IMR-90 (cell line): ENCODE measurements around the gene OR10K1. TPM values are rescaled to one million over a fixed set of nuclear protein-coding genes. Genes with fewer than 3 reads are reported as not detected.

Source experiments
- ATAC-seq: fragments of 200-7000 bp; cut with Tn5 transposase; 2 replicates; pipeline ENCODE4 v1.9.1; 2020; ENCODE audit warnings: low read depth, mild to moderate bottlenecking, moderate library complexity
- BruUV-seq: library from RNA; stranded (reverse); fragments of 400-500 nt; replicated peaks from 2 replicates; lab custom pipeline; 2021; lab: Mats Ljungman, UMichigan
- CTCF ChIA-PET: fragments of 300-600 bp; formaldehyde crosslinking; extraction: SDS; loops from one replicate; lab custom pipeline; 2021; ENCODE audit warnings: antibody characterized with exemption; lab: Yijun Ruan, JAX
- POLR2A ChIA-PET: fragments of 300-600 bp; sonication (Branson Sonifier 250); formaldehyde crosslinking; loops from one replicate; lab custom pipeline; 2022; ENCODE audit warnings: antibody characterized with exemption; ENCODE audit not compliant: unreplicated experiment; lab: Charles Lee
- DNase-seq: peaks from one replicate; pipeline ENCODE4 v3.0.0; 2013
- H2AFZ ChIP-seq: replicated peaks from 2 replicates; pipeline ENCODE3; 2013; ENCODE audit warnings: low read length, mild to moderate bottlenecking; ENCODE audit not compliant: poor library complexity
- H2AK5ac ChIP-seq: 2 replicates; pipeline ENCODE4 v1.6.1; 2013; ENCODE audit warnings: low read depth, low read length, inconsistent platforms
- H2AK9ac ChIP-seq: replicated peaks from 2 replicates; pipeline ENCODE3; 2013; ENCODE audit warnings: mild to moderate bottlenecking, low read depth, low read length, moderate library complexity; ENCODE audit not compliant: poor library complexity
- H2BK120ac ChIP-seq: 2 replicates; pipeline ENCODE4 v1.6.1; 2013; ENCODE audit warnings: low read depth, low read length, inconsistent platforms
- H2BK15ac ChIP-seq: 3 replicates; pipeline ENCODE4 v1.6.1; 2013; ENCODE audit warnings: low read depth, low read length, inconsistent platforms
- H2BK20ac ChIP-seq: 2 replicates; pipeline ENCODE4 v1.6.1; 2013; ENCODE audit warnings: low read depth, mild to moderate bottlenecking, inconsistent platforms, low read length, moderate library complexity
- H2BK5ac ChIP-seq: 2 replicates; pipeline ENCODE4 v1.6.1; 2013; ENCODE audit warnings: mild to moderate bottlenecking, low read depth, low read length, inconsistent platforms; ENCODE audit not compliant: poor library complexity, severe bottlenecking
- H3K14ac ChIP-seq: replicated peaks from 2 replicates; pipeline ENCODE4 v1.6.1; 2013; ENCODE audit warnings: low read depth, low read length, inconsistent platforms
- H3K18ac ChIP-seq: 2 replicates; pipeline ENCODE4 v1.6.1; 2013; ENCODE audit warnings: low read depth, low read length, control low read depth
- H3K23ac ChIP-seq: 2 replicates; pipeline ENCODE4 v1.6.1; 2013; ENCODE audit warnings: low read depth, low read length, inconsistent platforms
- H3K27ac ChIP-seq: 2 replicates; pipeline ENCODE4 v1.5.1; 2013; ENCODE audit warnings: mild to moderate bottlenecking, control low read depth, low read length; ENCODE audit not compliant: insufficient read depth
- H3K27me3 ChIP-seq: 2 replicates; pipeline ENCODE4 v1.6.1; 2013; ENCODE audit warnings: low read length; ENCODE audit not compliant: control insufficient read depth, insufficient read depth
- H3K36me3 ChIP-seq: 2 replicates; pipeline ENCODE4 v1.6.1; 2013; ENCODE audit warnings: low read length, mixed read lengths; ENCODE audit not compliant: control insufficient read depth, insufficient read depth
- H3K4ac ChIP-seq: 2 replicates; pipeline ENCODE4 v1.6.1; 2013; ENCODE audit warnings: low read depth, low read length, inconsistent platforms
- H3K4me1 ChIP-seq: 2 replicates; pipeline ENCODE4 v1.6.1; 2013; ENCODE audit warnings: low read length, mixed read lengths; ENCODE audit not compliant: control insufficient read depth, insufficient read depth
- H3K4me2 ChIP-seq: 2 replicates; pipeline ENCODE4 v1.6.1; 2013; ENCODE audit warnings: low read depth, mild to moderate bottlenecking, control low read depth, low read length, moderate library complexity
- H3K4me3 ChIP-seq: 2 replicates; pipeline ENCODE4 v1.5.1; 2013; ENCODE audit warnings: low read depth, mild to moderate bottlenecking, control low read depth, low read length, moderate library complexity; ENCODE audit not compliant: insufficient read depth
- H3K56ac ChIP-seq: 2 replicates; pipeline ENCODE4 v1.6.1; 2013; ENCODE audit warnings: low read length, inconsistent platforms; ENCODE audit not compliant: insufficient read depth; ENCODE audit errors: extremely low read depth
- H3K79me1 ChIP-seq, 2 experiments: 2 replicates each; pipeline ENCODE4 v1.6.1; 2013; ENCODE audit warnings: low read length in 2 of 2, inconsistent platforms in 1 of 2, low read depth in 1 of 2
- H3K9ac ChIP-seq: 2 replicates; pipeline ENCODE4 v1.6.1; 2013; ENCODE audit warnings: low read depth, low read length, control low read depth
- H3K9me1 ChIP-seq: 2 replicates; pipeline ENCODE4 v1.6.1; 2013; ENCODE audit warnings: low read length, inconsistent platforms; ENCODE audit not compliant: insufficient read depth
- H3K9me3 ChIP-seq: 2 replicates; pipeline ENCODE4 v1.6.1; 2013; ENCODE audit warnings: low read length; ENCODE audit not compliant: control insufficient read depth, insufficient read depth
- H4K20me1 ChIP-seq: 2 replicates; pipeline ENCODE4 v1.6.1; 2013; ENCODE audit warnings: low read length, inconsistent platforms; ENCODE audit not compliant: insufficient read depth
- H4K5ac ChIP-seq: 2 replicates; pipeline ENCODE4 v1.6.1; 2013; ENCODE audit warnings: mild to moderate bottlenecking, low read depth, low read length, control low read depth
- H4K8ac ChIP-seq, 2 experiments: 2 replicates each; pipeline ENCODE4 v1.6.1; 2013; ENCODE audit warnings: low read depth in 2 of 2, low read length in 2 of 2, control low read depth in 1 of 2, inconsistent platforms in 1 of 2
- H4K91ac ChIP-seq: 2 replicates; pipeline ENCODE4 v1.6.1; 2013; ENCODE audit warnings: low read depth, low read length, inconsistent platforms; ENCODE audit not compliant: insufficient read depth
- BHLHE40 ChIP-seq: fragments of 150-350 bp; IDR thresholded peaks from 2 replicates; pipeline ENCODE4 v1.6.1; 2016; ENCODE audit warnings: mild to moderate bottlenecking, low read depth, low read length
- CEBPB ChIP-seq: IDR thresholded peaks from 2 replicates; pipeline ENCODE4 v1.6.1; 2012; ENCODE audit warnings: low read depth, low read length, improper control_type of control experiment
- CHD1 ChIP-seq: IDR thresholded peaks from 2 replicates; pipeline ENCODE4 v1.6.1; 2012; ENCODE audit warnings: low read depth, low read length, improper control_type of control experiment
- CTCF ChIP-seq: conservative IDR thresholded peaks from 2 replicates; pipeline ENCODE4 v1.5.1; 2012; ENCODE audit warnings: mild to moderate bottlenecking, low read depth, low read length, improper control_type of control experiment
- ELK1 ChIP-seq: fragments of 150-350 bp; IDR thresholded peaks from 2 replicates; pipeline ENCODE4 v1.6.1; 2016; ENCODE audit warnings: low read depth, mild to moderate bottlenecking, low read length, moderate library complexity, borderline replicate concordance
- FOS ChIP-seq: fragments of 150-350 bp; IDR thresholded peaks from 2 replicates; pipeline ENCODE4 v1.6.1; 2016; ENCODE audit warnings: low read depth, low read length
- MAFK ChIP-seq: IDR thresholded peaks from 2 replicates; pipeline ENCODE4 v1.6.1; 2012; ENCODE audit warnings: low read depth, low read length, improper control_type of control experiment
- MAZ ChIP-seq: IDR thresholded peaks from 2 replicates; pipeline ENCODE4 v1.6.1; 2012; ENCODE audit warnings: low read depth, mild to moderate bottlenecking, low read length, improper control_type of control experiment, moderate library complexity, borderline replicate concordance
- MXI1 ChIP-seq: IDR thresholded peaks from 2 replicates; pipeline ENCODE4 v1.6.1; 2012; ENCODE audit warnings: low read depth, mild to moderate bottlenecking, low read length, moderate library complexity, borderline replicate concordance
- NFE2L2 ChIP-seq: fragments of 150-350 bp; IDR thresholded peaks from 2 replicates; pipeline ENCODE4 v1.6.1; 2016; ENCODE audit warnings: low read depth, mild to moderate bottlenecking, low read length
- POLR2A ChIP-seq: IDR thresholded peaks from 2 replicates; pipeline ENCODE4 v1.6.1; 2012; ENCODE audit warnings: mild to moderate bottlenecking, low read depth, low read length
- RAD21 ChIP-seq: IDR thresholded peaks from 2 replicates; pipeline ENCODE4 v1.6.1; 2012; ENCODE audit warnings: low read length, improper control_type of control experiment
- RCOR1 ChIP-seq: IDR thresholded peaks from 2 replicates; pipeline ENCODE4 v1.6.1; 2012; ENCODE audit warnings: mild to moderate bottlenecking, low read length, improper control_type of control experiment; ENCODE audit not compliant: insufficient replicate concordance
- RFX5 ChIP-seq: IDR thresholded peaks from 2 replicates; pipeline ENCODE4 v1.8.0; 2012; ENCODE audit warnings: low read depth, mild to moderate bottlenecking, low read length, moderate library complexity
- SMC3 ChIP-seq: fragments of 150-350 bp; IDR thresholded peaks from 2 replicates; pipeline ENCODE4 v1.6.1; 2016; ENCODE audit warnings: low read depth, mild to moderate bottlenecking, antibody characterized with exemption, low read length, moderate library complexity
- USF2 ChIP-seq: fragments of 150-350 bp; IDR thresholded peaks from 2 replicates; pipeline ENCODE4 v1.6.1; 2017; ENCODE audit warnings: mild to moderate bottlenecking, antibody characterized with exemption, low read length, low read depth
- WGBS, 2 experiments: methylation state at CpG; one replicate each; pipeline versions ENCODE4 v1.1.5 to v1.1.7; 2013; ENCODE audit warnings: missing lambda C conversion rate in 2 of 2; ENCODE audit not compliant: insufficient read length in 1 of 2; ENCODE audit errors: extremely low coverage in 2 of 2; 5-methylcytosine and 5-hydroxymethylcytosine counted together
- dilution Hi-C: fragments of 300-500 bp; cut with HindIII; formaldehyde crosslinking; loops from one replicate; pipeline ENCODE4 v1.14.3; 2018; ENCODE audit warnings: low sequenced_read_pairs; ENCODE audit not compliant: unreplicated experiment
- in situ Hi-C: fragments of 300-500 bp; cut with MboI; formaldehyde crosslinking; loops from 3 replicates; pipeline ENCODE4 v1.14.3; 2019; ENCODE audit warnings: low sequenced_read_pairs, inconsistent platforms, mixed read lengths
- intact Hi-C: fragments of 100-400 bp; cut with micrococcal nuclease; formaldehyde crosslinking; loops from 2 replicates; pipeline ENCODE4 v1.10.0; 2022
- polyA plus RNA-seq, 3 experiments: library from polyadenylated mRNA; depleted of rRNA; stranded (reverse); fragments of >200 nt; gene quantifications; 2 replicates each; pipeline ENCODE4 v1.2.3, GENCODE V29; 2012; ENCODE audit warnings: low replicate concordance in 1 of 3
- total RNA-seq: library from RNA; depleted of rRNA; stranded (reverse); fragments of >200 nt; gene quantifications from 2 replicates; pipeline ENCODE4 v1.2.3, GENCODE V29; 2012

Gene OR10K1
- total and polyA plus RNA-seq, 2 of the 4 experiments (the other 2 are of a cell fraction): not detected

- intact Hi-C loops (no loop called here), dilution Hi-C loops (no loop called here), in situ Hi-C loops (no loop called here)
- no peak within 1 kb of the TSS for H3K4me3 ChIP-seq
- no peaks in the 10 kb centered on the region for H3K9me1 ChIP-seq
- no peak within 1 kb of the TSS for H4K5ac ChIP-seq
- no peak within 1 kb of the TSS for H4K91ac ChIP-seq
- no TSS peak for BruUV-seq
- no peak within 1 kb of the TSS for H2AFZ ChIP-seq
- ChIA-PET POLR2A (no interaction called here), CTCF (no interaction called here)
- no peak within 1 kb of the TSS for H3K27ac ChIP-seq
- H3K79me1 ChIP-seq: no peaks in the 10 kb centered on the region
- H2BK5ac ChIP-seq: no peak within 1 kb of the TSS
- no peak within 1 kb of the TSS for H3K4me2 ChIP-seq
- no peaks in the 10 kb centered on the region for H3K27me3 ChIP-seq
- H3K36me3 ChIP-seq: no peaks in the 10 kb centered on the region
- no peaks in the 10 kb centered on the region for H3K4me1 ChIP-seq
- no peak within 1 kb of the TSS for H2BK20ac ChIP-seq
- no peak within 1 kb of the TSS for H2AK5ac ChIP-seq
- DNase-seq: no peak
- H3K4ac ChIP-seq: no peak within 1 kb of the TSS
- no peak within 1 kb of the TSS for H2AK9ac ChIP-seq
- H3K23ac ChIP-seq: no peak within 1 kb of the TSS
- H2BK120ac ChIP-seq: no peak within 1 kb of the TSS
- H3K9me3 ChIP-seq: no peaks in the 10 kb centered on the region
- no peaks in the 10 kb centered on the region for H4K20me1 ChIP-seq
- no peak within 1 kb of the TSS for H2BK15ac ChIP-seq
- H4K8ac ChIP-seq: no peak within 1 kb of the TSS
- TF ChIP-seq POLR2A: no peak
- no peak for TF ChIP-seq SMC3
- TF ChIP-seq FOS: no peak
- no peak for TF ChIP-seq CEBPB
- TF ChIP-seq ELK1: no peak
- TF ChIP-seq NFE2L2: no peak
- TF ChIP-seq MXI1: no peak
- no peak for TF ChIP-seq CTCF
- TF ChIP-seq MAZ: no peak
- TF ChIP-seq RAD21: no peak
- no peak for TF ChIP-seq CHD1
- no peak for TF ChIP-seq BHLHE40
- no peak for TF ChIP-seq MAFK
- TF ChIP-seq RFX5: no peak
- TF ChIP-seq USF2: no peak
- no peak for TF ChIP-seq RCOR1
- no CpG with 5 or more reads among the region's 1 CpG for WGBS, 2 experiments
- H3K14ac ChIP-seq: no peak within 1 kb of the TSS
- H3K56ac ChIP-seq: no peak within 1 kb of the TSS
- no peak within 1 kb of the TSS for H3K18ac ChIP-seq
- no peak within 1 kb of the TSS for H3K9ac ChIP-seq
- no peak for ATAC-seq
Observed at GRCh38 chr1:158426137-158426536, 35.5 kb upstream of the OR10K1 start, which contains the start of gene OR10K2. Gene OR10K2, minus strand, starts transcription at chr1:158426237. Its CDS starts 5,371 bp downstream, at chr1:158420866.
